Osteoblast (primary cell): Measurements from ENCODE around the gene FAM153A. TPM values are rescaled to one million over a fixed set of nuclear protein-coding genes. Genes with fewer than 3 reads are reported as not detected.
"Not testable (repeated sequence)": the region's sequence is repeated elsewhere in the genome, so short reads cannot be mapped to it uniquely, and the experiment has no call there.

Experiments
- DNase-seq: peaks from one replicate; pipeline ENCODE4 v3.0.0; 2011; ENCODE audit warnings: low spot score, mixed read lengths; ENCODE audit not compliant: insufficient read length; ENCODE audit errors: missing footprints
- H2AFZ ChIP-seq: 2 replicates; pipeline ENCODE4 v1.6.0; 2011; ENCODE audit warnings: mild to moderate bottlenecking, low read length
- H3K27ac ChIP-seq: 2 replicates; pipeline ENCODE4 v1.5.1; 2011; ENCODE audit warnings: mild to moderate bottlenecking, low read depth, low read length, moderate library complexity
- H3K27me3 ChIP-seq: 2 replicates; pipeline ENCODE4 v1.6.0; 2012; ENCODE audit warnings: mild to moderate bottlenecking, control low read depth, inconsistent platforms, low read length, moderate library complexity; ENCODE audit not compliant: insufficient read depth
- H3K36me3 ChIP-seq: 2 replicates; pipeline ENCODE4 v1.5.1; 2011; ENCODE audit warnings: mild to moderate bottlenecking, low read length, control low read depth, moderate library complexity; ENCODE audit not compliant: insufficient read depth
- H3K4me1 ChIP-seq: 2 replicates; pipeline ENCODE4 v1.5.1; 2011; ENCODE audit warnings: mild to moderate bottlenecking, low read length, control low read depth, moderate library complexity; ENCODE audit not compliant: insufficient read depth
- H3K4me2 ChIP-seq: 2 replicates; pipeline ENCODE4 v1.6.0; 2011; ENCODE audit warnings: mild to moderate bottlenecking, low read length; ENCODE audit not compliant: insufficient read depth
- H3K4me3 ChIP-seq: fragments of 200-600 bp; sonication (generic); 3 replicates; pipeline ENCODE4 v1.5.1; 2012; ENCODE audit warnings: mild to moderate bottlenecking, low read length, inconsistent platforms; ENCODE audit not compliant: insufficient read depth
- H3K79me2 ChIP-seq: 2 replicates; pipeline ENCODE4 v1.6.0; 2012; ENCODE audit warnings: mild to moderate bottlenecking, low read length, control low read depth, inconsistent platforms; ENCODE audit not compliant: insufficient read depth
- H3K9me3 ChIP-seq: 2 replicates; pipeline ENCODE4 v1.5.1; 2011; ENCODE audit warnings: low read depth, low read length, control low read depth
- H4K20me1 ChIP-seq: 2 replicates; pipeline ENCODE4 v1.6.0; 2012; ENCODE audit warnings: mild to moderate bottlenecking, low read length, control low read depth; ENCODE audit not compliant: insufficient read depth
- total RNA-seq: library from RNA; depleted of rRNA; stranded (reverse); fragments of >200 nt; gene quantifications from 2 replicates; pipeline ENCODE4 v1.2.3, GENCODE V29; 2012

The FAM153A gene
- total RNA-seq, 1 donor = not detected

DNA sequence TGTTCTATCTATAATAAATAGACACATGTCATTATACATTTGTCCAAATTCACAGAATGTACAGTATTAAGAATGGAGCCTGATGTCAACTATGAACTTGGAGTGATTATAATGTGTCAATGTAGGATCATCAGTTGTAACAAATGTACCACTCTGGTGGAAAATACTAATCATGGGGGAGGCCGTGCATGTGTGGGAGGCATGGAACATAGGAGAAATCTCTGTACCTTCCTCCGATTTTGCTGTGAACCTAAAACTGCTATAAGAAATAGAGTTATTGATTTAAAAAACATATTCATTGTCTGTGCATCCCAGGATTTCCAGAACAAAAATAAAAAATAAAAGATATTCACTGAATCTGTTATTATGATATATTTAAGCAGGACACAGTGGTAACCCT is 12.1 kb downstream of the FAM153A start:
- DNase-seq, H4K20me1 ChIP-seq, H3K4me1 ChIP-seq, H2AFZ ChIP-seq, H3K36me3 ChIP-seq, H3K4me3 ChIP-seq, H3K27me3 ChIP-seq, H3K4me2 ChIP-seq, H3K27ac ChIP-seq, H3K9me3 ChIP-seq, H3K79me2 ChIP-seq: not testable (repeated sequence)

GRCh38 chr5:177763737-177764508 is 18.8 kb downstream of the FAM153A start:
- H3K27ac ChIP-seq, H3K36me3 ChIP-seq: not testable (repeated sequence)

DNA sequence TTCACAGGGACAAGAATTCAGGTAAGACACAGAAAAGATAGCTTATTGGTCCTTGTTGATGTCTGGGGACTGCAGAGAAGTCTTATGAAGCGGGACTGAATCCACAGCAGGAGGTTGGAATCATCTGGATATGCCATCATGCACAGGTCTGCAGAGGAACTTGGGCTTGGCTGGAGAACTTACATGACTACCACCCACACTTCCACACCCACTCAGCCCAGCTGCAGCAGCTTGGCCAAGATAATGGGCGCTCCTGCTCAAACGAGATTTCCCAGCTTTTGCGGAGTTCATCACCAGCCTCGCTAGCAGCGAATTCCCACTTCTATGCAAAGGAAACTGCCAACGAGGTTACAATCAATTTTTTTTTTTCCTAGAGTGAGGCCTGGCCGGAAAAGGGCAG is 21.7 kb downstream of the FAM153A start:
- not testable (repeated sequence) for H3K4me2 ChIP-seq, H3K27me3 ChIP-seq, H3K9me3 ChIP-seq, H4K20me1 ChIP-seq, H3K4me3 ChIP-seq, H3K4me1 ChIP-seq, H3K79me2 ChIP-seq, H3K27ac ChIP-seq, H2AFZ ChIP-seq, DNase-seq, H3K36me3 ChIP-seq

More at GRCh38 chr5:177763737-177764508, 18.8 kb downstream of the FAM153A start:
- not testable (repeated sequence) for H3K9me3 ChIP-seq, H4K20me1 ChIP-seq, DNase-seq, H3K4me2 ChIP-seq, H3K4me1 ChIP-seq, H3K4me3 ChIP-seq, H3K27me3 ChIP-seq, H3K79me2 ChIP-seq, H2AFZ ChIP-seq

DNA sequence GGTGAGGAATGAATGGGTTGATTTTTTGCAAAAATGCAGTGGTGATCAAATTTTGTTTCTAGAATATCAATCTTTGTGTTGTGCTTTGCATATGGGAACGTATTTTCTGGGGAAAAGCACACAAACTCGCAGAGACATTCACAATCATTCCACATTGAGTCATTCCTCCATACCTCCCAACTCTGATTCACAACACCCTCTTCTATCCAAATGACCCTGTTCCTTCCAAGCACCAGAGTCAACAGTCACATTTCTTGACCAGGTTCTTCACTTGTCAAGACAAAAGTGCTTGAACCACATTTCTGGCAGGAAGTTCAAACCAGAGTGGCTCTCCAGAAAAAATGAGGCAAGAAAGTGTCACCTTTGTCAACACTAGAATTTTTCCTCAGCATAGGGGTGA is 35.3 kb downstream of the FAM153A start:
- not testable (repeated sequence) for H3K36me3 ChIP-seq, H3K4me3 ChIP-seq, H3K4me2 ChIP-seq, H2AFZ ChIP-seq, H3K27me3 ChIP-seq, H3K4me1 ChIP-seq, H3K27ac ChIP-seq, H3K9me3 ChIP-seq, H4K20me1 ChIP-seq, H3K79me2 ChIP-seq, DNase-seq

DNA sequence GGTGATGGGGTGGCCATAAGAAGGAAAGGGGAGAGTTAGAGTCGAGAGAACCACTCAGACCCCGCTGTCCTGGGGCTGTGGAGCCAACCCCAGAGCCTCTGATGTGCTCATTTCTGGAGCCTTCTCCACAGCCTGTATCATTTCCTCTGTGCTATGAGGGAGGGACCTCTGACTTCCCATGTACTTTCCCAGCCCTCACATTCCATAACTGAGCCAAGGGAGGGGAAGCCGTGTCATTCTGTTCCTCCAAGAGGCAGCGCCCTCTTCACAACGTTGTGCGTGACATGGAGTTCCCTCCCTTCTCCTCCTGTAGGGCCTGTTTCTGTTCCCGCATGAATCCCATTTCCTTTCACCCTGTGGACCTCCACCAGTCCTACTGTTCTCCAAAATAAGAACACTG is 57.8 kb downstream of the FAM153A start:
- H3K36me3 ChIP-seq, H2AFZ ChIP-seq, H3K79me2 ChIP-seq, H3K4me2 ChIP-seq, H3K27me3 ChIP-seq, DNase-seq, H3K4me3 ChIP-seq, H4K20me1 ChIP-seq, H3K9me3 ChIP-seq, H3K4me1 ChIP-seq, H3K27ac ChIP-seq: not testable (repeated sequence)

GRCh38 chr5:177723831-177724485 is 58.7 kb downstream of the FAM153A start:
- not testable (repeated sequence) for H3K27ac ChIP-seq, H4K20me1 ChIP-seq, H3K4me3 ChIP-seq, H3K9me3 ChIP-seq, H3K36me3 ChIP-seq, DNase-seq, H3K79me2 ChIP-seq, H3K27me3 ChIP-seq, H2AFZ ChIP-seq, H3K4me2 ChIP-seq, H3K4me1 ChIP-seq

DNA sequence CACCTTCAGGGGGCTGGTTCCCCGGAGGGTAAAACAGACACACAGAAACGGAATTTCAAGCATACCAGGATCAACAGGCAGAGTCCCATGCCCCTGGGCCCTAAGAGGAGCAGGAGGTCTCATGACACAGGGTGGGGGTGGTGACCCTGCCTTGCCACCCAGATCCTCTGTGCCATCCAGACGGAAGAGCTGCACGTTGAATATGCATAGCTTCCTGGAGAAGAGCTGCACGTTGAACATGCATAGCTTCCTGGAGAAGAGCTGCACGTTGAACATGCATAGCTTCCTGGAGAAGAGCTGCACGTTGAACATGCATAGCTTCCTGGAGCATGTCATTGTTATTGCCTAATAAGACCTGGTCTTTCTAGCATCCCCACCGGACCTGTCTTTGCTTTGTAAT is 59.9 kb downstream of the FAM153A start:
- not testable (repeated sequence) for H3K9me3 ChIP-seq, H3K27ac ChIP-seq, H4K20me1 ChIP-seq, H3K36me3 ChIP-seq, H3K4me3 ChIP-seq, H3K4me2 ChIP-seq, H3K4me1 ChIP-seq, H3K27me3 ChIP-seq, DNase-seq, H3K79me2 ChIP-seq, H2AFZ ChIP-seq

GRCh38 chr5:177719989-177720388 is 62.7 kb downstream of the FAM153A start:
- not testable (repeated sequence) for H3K4me1 ChIP-seq, H4K20me1 ChIP-seq, H3K36me3 ChIP-seq, H3K4me3 ChIP-seq, H3K27me3 ChIP-seq, H3K27ac ChIP-seq, H3K79me2 ChIP-seq, DNase-seq, H3K4me2 ChIP-seq, H2AFZ ChIP-seq, H3K9me3 ChIP-seq

- H2AFZ ChIP-seq, H3K4me2 ChIP-seq, H3K79me2 ChIP-seq, H4K20me1 ChIP-seq, H3K4me3 ChIP-seq, H3K36me3 ChIP-seq, H3K4me1 ChIP-seq, DNase-seq, H3K27ac ChIP-seq, H3K9me3 ChIP-seq, H3K27me3 ChIP-seq: not testable (repeated sequence)
These were observed 67.3 kb downstream of the FAM153A start for GRCh38 chr5:177715423-177715822.
